Vagina (tissue), 2 donors: Measurements from ENCODE around the gene AP1S3. TPM values are rescaled to one million over a fixed set of nuclear protein-coding genes. Genes with fewer than 3 reads are reported as not detected.
A peak's percentile ranks its signal among the peaks of the same experiment; 100 is the strongest.

Experiments
- DNase-seq, 2 donors: peaks; one replicate each; pipeline ENCODE4 v3.0.0-alpha.2; 2017; ENCODE audit errors: extremely low spot score in 2 of 2
- H3K27ac ChIP-seq: fragments of 200-600 bp; sonication (generic); one replicate; pipeline ENCODE4 v1.5.1; 2019
- H3K27me3 ChIP-seq: fragments of 200-600 bp; sonication (generic); one replicate; pipeline ENCODE4 v1.5.1; 2019
- H3K36me3 ChIP-seq, 2 donors: fragments of 200-600 bp; sonication (generic); one replicate each; pipeline ENCODE4 v1.5.1; 2017 to 2019
- H3K4me1 ChIP-seq: fragments of 200-600 bp; sonication (generic); one replicate; pipeline ENCODE4 v1.5.1; 2019
- H3K4me3 ChIP-seq, 2 donors: fragments of 200-600 bp; sonication (generic); 1 replicate in 1 of 2; 2 replicates in 1 of 2; pipeline ENCODE4 v1.5.1; 2016 to 2019
- H3K9me3 ChIP-seq: fragments of 200-600 bp; sonication (generic); one replicate; pipeline ENCODE4 v1.5.1; 2019
- POLR2A ChIP-seq, 2 donors: fragments of 450-650 bp; IDR thresholded peaks; one replicate each; pipeline ENCODE4 v1.6.1; 2017; ENCODE audit warnings: antibody characterized with exemption in 2 of 2, mild to moderate bottlenecking in 2 of 2, moderate library complexity in 2 of 2
- POLR2AphosphoS5 ChIP-seq, 2 donors: sonication (generic); formaldehyde crosslinking; IDR thresholded peaks; one replicate each; pipeline ENCODE4 v1.9.0; 2017; ENCODE audit warnings: antibody characterized with exemption in 2 of 2, mild to moderate bottlenecking in 2 of 2, low read depth in 1 of 2; ENCODE audit not compliant: insufficient read depth in 1 of 2
- intact Hi-C: fragments of 100-400 bp; cut with DNase I; formaldehyde crosslinking; loops from one replicate; pipeline ENCODE4 v1.15.1; 2023
- total RNA-seq: library from RNA; depleted of rRNA; stranded (reverse); fragments of >200 nt; gene quantifications from one replicate; pipeline ENCODE4 v1.2.3, GENCODE V29; 2016
- TF ChIP-seq, protein P1 (sequence below), 3 experiments: fragments of 450-650 bp in 2 of 3; fragments of 200-600 bp in 1 of 3; sonication (generic) in 1 of 3; IDR thresholded peaks; one replicate each; pipeline ENCODE4 v1.5.1; 2017 to 2019; ENCODE audit warnings: antibody characterized with exemption in 3 of 3, mild to moderate bottlenecking in 2 of 3, moderate library complexity in 2 of 3

AP1S3 gene
- total RNA-seq, 1 donor from 2014 or later: 9.8 TPM

DNA sequence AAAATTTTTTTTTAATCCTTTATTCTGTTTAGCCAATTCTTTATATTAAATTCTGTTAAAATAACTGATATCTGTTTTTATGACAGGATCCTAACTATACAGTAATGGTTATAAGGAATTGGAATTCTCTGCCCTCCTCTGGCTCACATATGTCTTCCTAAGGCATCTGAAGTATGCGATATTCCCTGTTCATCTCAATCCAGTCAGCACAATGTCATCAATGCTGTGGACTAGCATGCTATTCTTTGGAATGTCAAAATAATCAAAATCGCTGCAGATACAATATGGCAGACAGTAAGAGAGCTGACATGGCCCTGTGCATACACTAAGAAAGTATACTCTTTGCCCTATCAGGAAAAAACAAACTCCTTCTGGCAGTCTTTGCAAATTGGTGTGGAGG is 107.6 kb downstream of the AP1S3 start:
- DNase-seq: no peak
- intact Hi-C loops: no loop called here
- peaks cover 14% of the 10 kb centered on the region for H3K4me1 ChIP-seq
- no peaks in the 10 kb centered on the region for H3K27me3 ChIP-seq
- no peak for TF ChIP-seq POLR2A (IDR thresholded peaks at IDR 0.05)
- TF ChIP-seq, protein P1, sequence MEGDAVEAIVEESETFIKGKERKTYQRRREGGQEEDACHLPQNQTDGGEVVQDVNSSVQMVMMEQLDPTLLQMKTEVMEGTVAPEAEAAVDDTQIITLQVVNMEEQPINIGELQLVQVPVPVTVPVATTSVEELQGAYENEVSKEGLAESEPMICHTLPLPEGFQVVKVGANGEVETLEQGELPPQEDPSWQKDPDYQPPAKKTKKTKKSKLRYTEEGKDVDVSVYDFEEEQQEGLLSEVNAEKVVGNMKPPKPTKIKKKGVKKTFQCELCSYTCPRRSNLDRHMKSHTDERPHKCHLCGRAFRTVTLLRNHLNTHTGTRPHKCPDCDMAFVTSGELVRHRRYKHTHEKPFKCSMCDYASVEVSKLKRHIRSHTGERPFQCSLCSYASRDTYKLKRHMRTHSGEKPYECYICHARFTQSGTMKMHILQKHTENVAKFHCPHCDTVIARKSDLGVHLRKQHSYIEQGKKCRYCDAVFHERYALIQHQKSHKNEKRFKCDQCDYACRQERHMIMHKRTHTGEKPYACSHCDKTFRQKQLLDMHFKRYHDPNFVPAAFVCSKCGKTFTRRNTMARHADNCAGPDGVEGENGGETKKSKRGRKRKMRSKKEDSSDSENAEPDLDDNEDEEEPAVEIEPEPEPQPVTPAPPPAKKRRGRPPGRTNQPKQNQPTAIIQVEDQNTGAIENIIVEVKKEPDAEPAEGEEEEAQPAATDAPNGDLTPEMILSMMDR (IDR thresholded peaks at IDR 0.05): no peak
- TF ChIP-seq POLR2AphosphoS5 (IDR thresholded peaks at IDR 0.05; ENCODE audit: insufficient read depth in 1 of 2, low read depth in 1 of 2): no peak
- no peak overlapping the region for H3K27ac ChIP-seq
- H3K9me3 ChIP-seq: no peaks in the 10 kb centered on the region
- H3K4me3 ChIP-seq: no peak overlapping the region
- no peaks in the 10 kb centered on the region for H3K36me3 ChIP-seq

- no peak for DNase-seq
- Histone ChIP-seq H3K4me3 (no peak overlapping the region), H3K36me3 (no peaks in the 10 kb centered on the region), H3K27ac (no peak overlapping the region), H3K9me3 (no peaks in the 10 kb centered on the region), H3K27me3 (no peaks in the 10 kb centered on the region), H3K4me1 (peaks cover 15% of the 10 kb centered on the region)
- no peak for TF ChIP-seq POLR2AphosphoS5 (IDR thresholded peaks at IDR 0.05; ENCODE audit: insufficient read depth in 1 of 2, low read depth in 1 of 2)
- TF ChIP-seq POLR2A (IDR thresholded peaks at IDR 0.05): no peak
- TF ChIP-seq, protein P1 (IDR thresholded peaks at IDR 0.05): peak in 1 of 3 experiments; percentile 19
- intact Hi-C loops: no loop called here
Observed at GRCh38 chr2:223727562-223727961, 109.8 kb downstream of the AP1S3 start.

- peak overlapping the region; percentile 75 for H3K27ac ChIP-seq
- H3K4me3 ChIP-seq: no peak overlapping the region
- no peaks in the 10 kb centered on the region for H3K36me3 ChIP-seq
- peaks cover 15% of the 10 kb centered on the region for H3K4me1 ChIP-seq
- TF ChIP-seq POLR2AphosphoS5 (IDR thresholded peaks at IDR 0.05; ENCODE audit: insufficient read depth in 1 of 2, low read depth in 1 of 2) (no peak), POLR2A (IDR thresholded peaks at IDR 0.05) (no peak)
- TF ChIP-seq, protein P1 (IDR thresholded peaks at IDR 0.05): no peak
- H3K9me3 ChIP-seq: no peaks in the 10 kb centered on the region
- no peaks in the 10 kb centered on the region for H3K27me3 ChIP-seq
- intact Hi-C loops: no loop called here
- no peak for DNase-seq
Observed at GRCh38 chr2:223725986-223726970, 111.1 kb downstream of the AP1S3 start.

DNA sequence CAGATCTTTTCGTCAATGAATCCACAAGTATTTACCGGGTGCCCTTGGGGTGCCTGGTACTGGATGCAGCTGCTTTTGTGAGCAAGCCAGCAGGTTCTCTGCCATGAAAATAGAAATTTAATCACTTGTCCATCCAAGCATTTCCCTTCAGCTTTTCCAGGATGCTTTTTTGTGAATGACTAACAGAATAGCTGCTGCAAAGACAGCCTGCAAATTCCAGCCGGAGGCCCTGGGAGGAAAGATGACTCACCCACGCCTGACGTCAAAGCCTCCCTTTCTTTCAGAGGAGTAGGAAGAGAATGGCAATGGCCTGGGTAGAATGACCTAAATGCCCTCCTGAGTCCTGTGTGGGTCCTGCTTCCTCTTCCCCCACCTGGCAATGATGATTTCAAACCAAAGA is 111.9 kb downstream of the AP1S3 start:
- TF ChIP-seq POLR2AphosphoS5 (IDR thresholded peaks at IDR 0.05; ENCODE audit: insufficient read depth in 1 of 2, low read depth in 1 of 2) (peak in 1 of 2 donors; percentile 94), POLR2A (IDR thresholded peaks at IDR 0.05) (no peak)
- TF ChIP-seq, protein P1 (IDR thresholded peaks at IDR 0.05): no peak
- H3K4me3 ChIP-seq: no peak overlapping the region
- peak in 1 of 2 donors; percentile 95 for DNase-seq
- H3K4me1 ChIP-seq: peaks cover 15% of the 10 kb centered on the region
- H3K27ac ChIP-seq: peak overlapping the region; percentile 75
- H3K9me3 ChIP-seq: no peaks in the 10 kb centered on the region
- no peaks in the 10 kb centered on the region for H3K36me3 ChIP-seq
- intact Hi-C loops: no loop called here
- no peaks in the 10 kb centered on the region for H3K27me3 ChIP-seq

DNA sequence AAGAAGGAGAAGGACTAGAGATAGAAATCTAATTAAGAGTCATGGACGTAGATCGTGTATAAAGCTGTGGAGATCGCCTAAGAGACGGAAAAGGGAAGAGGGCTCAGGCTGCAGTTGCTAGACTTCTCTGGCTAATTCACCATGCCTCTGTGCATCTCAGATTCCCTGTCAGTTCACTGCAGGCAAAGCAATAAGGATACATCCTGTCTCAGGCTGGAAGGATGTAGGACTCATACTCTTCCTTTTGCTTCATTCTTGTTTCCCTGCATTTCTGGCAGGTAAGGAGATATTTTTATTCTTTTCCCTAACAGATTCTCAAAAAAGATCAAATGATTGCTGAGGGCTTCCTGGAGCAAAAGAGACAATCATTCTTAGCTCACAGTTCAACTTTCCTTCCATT is 112.5 kb downstream of the AP1S3 start:
- peak overlapping the region; percentile 75 for H3K27ac ChIP-seq
- no peak overlapping the region for H3K4me3 ChIP-seq
- peaks cover 15% of the 10 kb centered on the region for H3K4me1 ChIP-seq
- intact Hi-C loops: no loop called here
- H3K27me3 ChIP-seq: no peaks in the 10 kb centered on the region
- H3K36me3 ChIP-seq: no peaks in the 10 kb centered on the region
- H3K9me3 ChIP-seq: no peaks in the 10 kb centered on the region
- TF ChIP-seq, protein P1 (IDR thresholded peaks at IDR 0.05): no peak
- no peak for TF ChIP-seq POLR2AphosphoS5 (IDR thresholded peaks at IDR 0.05; ENCODE audit: insufficient read depth in 1 of 2, low read depth in 1 of 2)
- DNase-seq: no peak
